Activated naive CD8-positive, alpha-beta T cell treated with anti-CD3 and anti-CD28 coated beads, Interleukin-2, amount 50 U/mL, for 16 hours (primary cell): ENCODE measurements around the gene CYS1.
"Not testable (repeated sequence)": the region's sequence is repeated elsewhere in the genome, so short reads cannot be mapped to it uniquely, and the experiment has no call there.

Experiments used
- DNase-seq: peaks from one replicate; pipeline ENCODE4 v3.0.0-alpha.2; 2020; ENCODE audit warnings: low read depth, low spot score

Gene CYS1

DNA sequence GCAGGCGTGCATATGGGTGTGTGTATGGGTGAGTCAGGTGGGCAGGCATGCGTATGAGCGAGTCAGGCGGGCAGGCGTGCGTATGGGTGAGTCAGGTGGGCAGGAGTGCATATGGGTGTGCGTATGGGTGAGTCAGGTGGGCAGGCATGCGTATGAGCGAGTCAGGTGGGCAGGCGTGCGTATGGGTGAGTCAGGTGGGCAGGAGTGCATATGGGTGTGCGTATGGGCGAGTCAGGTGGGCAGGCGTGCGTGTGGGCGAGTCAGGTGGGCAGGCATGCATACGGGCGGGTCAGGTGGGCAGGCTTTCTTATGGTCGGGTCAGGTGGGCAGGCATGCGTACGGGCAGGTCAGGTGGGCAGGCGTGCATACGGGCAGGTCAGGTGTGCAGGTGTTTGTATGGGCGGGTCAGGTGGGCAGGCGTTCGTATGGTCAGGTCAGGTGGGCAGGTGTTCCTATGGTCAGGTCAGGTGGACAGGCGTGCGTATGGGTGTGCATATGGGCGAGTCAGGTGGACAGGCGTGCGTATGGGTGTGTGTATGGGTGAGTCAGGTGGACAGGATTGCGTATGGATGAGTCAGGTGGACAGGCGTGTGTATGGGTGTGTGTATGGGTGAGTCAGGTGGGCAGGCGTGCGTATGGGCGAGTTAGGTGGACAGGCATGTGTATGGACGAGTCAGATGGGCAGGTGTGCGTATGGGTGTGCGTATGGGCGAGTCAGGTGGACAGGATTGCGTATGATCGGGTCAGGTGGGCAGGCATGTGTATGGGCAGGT lies 65.6 kb downstream of the CYS1 start:
- DNase-seq: no peak

DNA sequence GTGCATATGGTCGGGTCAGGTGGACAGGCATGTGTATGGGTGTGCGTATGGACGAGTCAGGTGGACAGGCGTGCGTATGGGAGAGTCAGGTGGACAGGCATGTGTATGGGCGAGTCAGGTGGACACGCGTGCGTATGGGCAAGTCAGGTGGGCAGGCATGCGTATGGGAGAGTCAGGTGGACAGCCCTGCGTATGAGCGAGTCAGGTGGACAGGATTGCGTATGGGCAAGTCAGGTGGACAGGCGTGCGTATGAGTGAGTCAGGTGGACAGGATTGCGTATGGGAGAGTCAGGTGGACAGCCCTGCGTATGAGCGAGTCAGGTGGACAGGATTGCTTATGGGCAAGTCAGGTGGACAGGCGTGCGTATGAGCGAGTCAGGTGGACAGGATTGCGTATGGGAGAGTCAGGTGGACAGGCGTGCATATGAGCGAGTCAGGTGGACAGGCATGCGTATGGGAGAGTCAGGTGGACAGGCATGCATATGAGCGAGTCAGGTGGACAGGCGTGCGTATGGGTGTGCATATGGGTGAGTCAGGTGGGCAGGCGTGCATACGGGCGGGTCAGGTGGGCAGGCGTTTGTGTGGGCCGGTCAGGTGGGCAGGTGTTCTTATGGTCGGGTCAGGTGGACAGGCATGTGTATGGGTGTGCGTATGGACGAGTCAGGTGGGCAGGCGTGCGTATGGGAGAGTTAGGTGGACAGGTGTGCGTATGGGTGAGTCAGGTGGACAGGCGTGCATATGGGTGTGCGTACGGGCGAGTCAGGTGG lies 66.4 kb downstream of the CYS1 start:
- DNase-seq: not testable (repeated sequence)

DNA sequence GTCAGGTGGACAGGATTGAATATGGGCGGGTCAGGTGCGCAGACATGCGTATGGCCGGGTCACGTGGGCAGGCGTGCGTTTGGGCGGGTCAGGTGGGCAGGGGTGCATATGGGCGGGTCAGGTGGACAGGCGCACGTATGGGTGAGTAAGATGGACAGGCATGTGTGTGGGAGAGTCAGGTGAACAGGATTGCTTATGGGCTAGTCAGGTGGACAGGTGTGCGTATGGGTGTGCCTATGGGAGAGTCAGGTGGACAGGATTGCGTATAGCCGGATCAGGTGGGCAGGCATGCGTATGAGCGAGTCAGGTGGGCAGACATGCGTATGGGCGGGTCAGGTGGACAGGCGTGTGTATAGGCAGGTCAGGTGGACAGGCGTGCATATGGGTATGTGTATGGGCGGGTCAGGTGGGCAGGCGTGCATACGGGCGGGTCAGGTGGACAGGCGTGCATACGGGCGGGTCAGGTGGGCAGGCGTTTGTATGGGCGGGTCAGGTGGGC lies 67.2 kb downstream of the CYS1 start:
- no peak for DNase-seq

DNA sequence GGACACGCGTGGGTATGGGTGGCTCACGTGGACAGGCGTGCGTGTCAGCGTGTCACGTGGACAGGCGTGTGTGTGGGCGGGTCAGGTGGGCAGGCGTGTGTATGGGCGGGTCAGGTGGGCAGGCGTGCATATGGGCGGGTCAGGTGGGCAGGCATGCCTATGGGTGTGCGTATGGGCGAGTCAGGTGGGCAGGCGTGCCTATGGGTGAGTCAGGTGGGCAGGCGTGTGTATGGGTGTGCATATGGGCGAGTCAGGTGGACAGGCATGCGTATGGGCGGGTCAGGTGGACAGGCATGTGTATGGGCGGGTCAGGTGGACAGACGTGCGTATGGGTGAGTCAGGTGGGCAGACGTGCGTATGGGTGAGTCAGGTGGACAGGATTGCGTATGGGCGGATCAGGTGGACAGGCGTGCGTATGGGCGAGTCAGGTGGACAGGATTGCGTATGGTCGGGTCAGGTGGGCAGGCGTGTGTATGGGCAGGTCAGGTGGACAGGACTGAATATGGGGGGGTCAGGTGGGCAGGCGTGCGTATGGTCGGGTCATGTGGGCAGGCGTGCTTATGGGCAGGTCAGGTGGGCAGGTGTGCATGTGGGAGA lies 67.7 kb downstream of the CYS1 start:
- not testable (repeated sequence) for DNase-seq

DNA sequence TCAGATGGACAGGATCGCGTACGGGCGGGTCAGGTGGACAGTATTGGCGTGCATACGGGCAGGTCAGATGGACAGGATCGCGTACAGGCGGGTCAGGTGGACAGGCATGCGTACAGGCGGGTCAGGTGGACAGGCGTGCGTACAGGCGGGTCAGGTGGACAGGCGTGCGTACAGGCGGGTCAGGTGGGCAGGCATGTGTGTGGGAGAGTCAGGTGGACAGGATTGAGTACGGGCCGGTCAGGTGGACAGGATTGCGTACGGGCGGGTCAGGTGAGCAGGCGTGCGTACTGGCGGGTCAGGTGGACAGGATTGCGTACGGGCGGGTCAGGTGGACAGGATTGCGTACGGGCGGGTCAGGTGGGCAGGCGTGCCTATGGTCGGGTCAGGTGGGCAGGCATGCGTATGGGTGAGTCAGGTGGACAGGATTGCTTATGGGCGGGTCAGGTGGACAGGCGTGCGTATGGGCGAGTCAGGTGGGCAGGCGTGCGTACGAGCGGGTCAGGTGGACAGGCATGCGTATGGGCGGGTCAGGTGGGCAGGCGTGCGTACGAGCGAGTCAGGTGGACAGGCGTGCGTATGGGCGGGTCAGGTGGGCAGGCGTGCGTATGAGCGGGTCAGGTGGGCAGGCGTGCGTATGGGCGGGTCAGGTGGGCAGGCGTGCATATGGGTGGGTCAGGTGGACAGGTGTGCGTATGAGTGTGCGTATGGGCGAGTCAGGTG lies 68.4 kb downstream of the CYS1 start:
- DNase-seq: not testable (repeated sequence)

DNA sequence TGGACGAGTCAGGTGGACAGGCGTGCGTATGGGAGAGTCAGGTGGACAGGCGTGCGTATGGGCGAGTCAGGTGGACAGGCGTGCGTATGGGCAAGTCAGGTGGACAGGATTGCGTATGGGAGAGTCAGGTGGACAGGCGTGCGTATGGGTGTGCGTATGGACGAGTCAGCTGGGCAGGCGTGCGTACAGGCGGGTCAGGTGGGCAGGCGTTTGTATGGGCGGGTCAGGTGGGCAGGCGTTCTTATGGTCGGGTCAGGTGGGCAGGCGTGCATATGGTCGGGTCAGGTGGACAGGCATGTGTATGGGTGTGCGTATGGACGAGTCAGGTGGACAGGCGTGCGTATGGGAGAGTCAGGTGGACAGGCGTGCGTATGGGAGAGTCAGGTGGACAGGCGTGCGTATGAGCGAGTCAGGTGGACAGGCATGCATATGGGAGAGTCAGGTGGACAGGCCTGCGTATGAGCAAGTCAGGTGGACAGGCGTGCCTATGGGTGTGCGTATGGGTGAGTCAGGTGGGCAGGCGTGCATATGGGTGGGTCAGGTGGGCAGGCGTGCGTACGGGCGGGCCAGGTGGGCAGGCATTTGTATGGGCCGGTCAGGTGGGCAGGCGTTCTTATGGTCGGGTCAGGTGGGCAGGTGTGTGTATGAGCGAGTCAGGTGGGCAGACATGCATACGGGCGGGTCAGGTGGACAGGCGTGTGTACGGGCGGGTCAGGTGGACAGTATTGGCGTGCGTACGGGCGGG lies 69.2 kb downstream of the CYS1 start:
- DNase-seq: not testable (repeated sequence)

DNA sequence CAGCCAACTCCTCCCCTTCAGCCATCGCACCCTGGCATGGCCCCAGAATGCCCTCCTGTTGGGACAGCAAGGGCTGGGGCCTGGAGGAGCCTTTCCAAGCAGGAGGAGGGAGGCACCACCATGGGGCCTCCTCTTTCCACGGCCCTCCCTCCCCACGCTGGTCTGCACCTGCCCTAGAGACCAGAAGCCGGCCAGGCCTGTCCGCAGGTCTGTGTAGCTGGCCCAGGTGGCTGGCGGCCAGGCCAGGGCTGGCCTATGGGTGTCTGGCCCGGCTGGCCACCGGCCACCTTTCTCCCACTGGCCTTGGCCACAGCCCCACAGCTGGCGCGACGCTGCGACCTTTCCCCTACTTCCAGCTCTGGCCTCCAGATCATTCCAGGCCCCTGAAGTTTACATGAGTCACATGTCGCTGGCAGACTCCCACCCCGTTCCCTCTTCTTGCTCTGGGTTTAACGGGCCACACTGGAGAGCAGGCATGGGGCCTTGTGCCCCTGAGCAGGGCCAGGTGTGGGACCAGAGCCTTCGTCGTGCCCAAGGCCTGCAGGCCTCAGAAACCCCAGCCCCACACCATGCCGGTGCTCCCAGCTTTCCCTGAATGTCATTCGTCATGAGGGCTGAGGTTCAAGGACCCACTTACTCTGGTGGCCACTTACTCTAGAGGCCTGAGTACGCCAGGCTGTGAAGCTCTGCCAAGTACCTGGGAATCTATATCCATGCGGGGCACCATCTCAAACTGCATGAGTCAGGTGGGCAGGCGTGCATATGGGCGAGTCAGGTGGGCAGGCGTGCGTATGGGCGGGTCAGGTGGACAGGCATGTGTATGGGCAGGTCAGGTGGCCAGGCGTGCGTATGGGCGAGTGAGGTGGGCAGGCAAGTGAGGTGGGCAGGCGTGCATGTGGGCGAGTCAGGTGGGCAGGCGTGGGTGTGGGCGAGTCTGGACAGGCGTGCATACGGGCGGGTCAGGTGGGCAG lies 70.1 kb downstream of the CYS1 start:
- DNase-seq: no peak

DNA sequence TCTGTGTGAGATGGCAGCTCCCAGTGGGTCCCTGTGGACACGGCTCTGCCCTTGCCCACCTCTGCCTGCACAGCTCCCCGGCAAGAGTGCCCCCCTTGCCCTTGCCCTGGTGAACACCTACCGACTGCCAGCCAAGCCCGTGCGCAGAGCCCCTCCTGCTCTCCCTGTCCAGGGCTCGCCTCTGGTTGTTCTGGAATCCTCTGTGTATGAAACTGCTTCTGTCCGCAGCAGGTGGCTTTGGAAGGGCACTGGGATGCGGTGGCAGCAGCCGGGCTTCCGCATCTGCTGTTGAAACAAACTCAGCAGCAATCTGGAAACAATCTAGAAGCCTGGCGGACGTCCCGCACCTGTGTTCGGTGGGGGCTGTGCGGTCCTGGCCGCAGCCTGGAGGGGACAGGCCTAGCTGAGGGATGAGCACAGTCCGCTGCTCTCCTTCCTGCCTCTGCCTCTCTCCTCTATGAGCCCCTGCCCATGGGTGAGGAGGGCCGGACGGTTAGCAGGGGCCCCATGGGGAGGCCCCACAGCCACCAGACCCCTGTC lies 70.9 kb downstream of the CYS1 start:
- no peak for DNase-seq

DNA sequence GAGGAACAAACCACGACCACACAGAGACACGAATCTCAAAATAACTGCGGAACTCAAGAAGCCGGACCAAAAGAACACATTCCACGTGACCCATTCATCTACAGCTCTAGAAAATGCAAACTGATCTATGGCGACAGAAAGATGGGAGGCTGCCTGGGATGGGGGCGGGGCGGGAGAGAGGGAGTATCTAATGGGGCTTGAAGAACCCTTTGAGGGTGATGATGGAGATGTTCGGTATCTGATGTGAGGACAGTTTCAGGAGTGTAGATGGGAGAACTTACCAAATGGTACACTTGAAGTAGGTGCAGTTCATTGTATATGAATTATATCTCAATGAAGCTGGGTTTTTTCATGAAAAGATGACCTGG lies 71.4 kb downstream of the CYS1 start:
- DNase-seq: no peak

DNA sequence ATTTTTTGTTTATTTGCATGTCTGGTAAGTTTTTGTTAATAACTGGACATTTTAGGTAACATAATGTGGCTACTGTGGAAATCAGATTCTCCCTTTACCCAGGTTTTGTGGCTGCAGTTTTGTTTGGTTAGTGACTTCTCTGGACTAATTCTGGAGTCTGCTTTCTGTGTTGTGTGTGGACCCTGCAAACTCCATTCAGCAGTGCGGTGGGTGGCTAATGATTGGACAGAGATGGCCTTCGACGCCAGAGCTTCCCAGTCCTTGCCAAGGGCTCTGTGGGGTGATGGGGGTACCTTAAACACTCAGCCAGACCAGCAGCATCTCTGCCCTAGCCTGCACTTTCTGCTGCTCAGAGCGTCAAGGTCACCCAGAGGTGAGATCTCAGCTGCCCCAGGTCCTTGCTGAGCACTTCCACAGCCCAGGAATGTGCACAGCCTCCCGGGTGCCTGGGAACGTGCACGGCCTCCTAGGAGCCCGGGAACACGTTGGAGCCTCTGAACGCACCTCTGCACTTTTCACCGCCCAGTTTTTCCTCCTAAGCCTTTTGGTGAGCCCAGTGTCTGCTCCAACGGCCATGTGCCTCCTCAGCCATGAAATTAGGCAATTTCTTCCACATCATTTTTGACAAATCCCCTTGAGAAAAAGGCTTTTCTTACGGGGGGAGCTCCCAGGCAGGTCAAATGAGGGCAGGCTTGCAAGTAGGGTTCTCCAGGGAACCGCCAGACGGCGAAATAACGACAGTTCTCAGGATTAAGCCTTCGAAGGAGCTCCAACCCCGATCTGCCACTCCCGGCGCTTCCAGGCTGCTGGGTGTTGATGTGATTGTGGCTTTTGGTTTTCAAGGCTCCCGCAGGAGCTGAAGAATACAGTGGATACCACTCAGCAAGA lies 72.0 kb downstream of the CYS1 start:
- DNase-seq: no peak

DNA sequence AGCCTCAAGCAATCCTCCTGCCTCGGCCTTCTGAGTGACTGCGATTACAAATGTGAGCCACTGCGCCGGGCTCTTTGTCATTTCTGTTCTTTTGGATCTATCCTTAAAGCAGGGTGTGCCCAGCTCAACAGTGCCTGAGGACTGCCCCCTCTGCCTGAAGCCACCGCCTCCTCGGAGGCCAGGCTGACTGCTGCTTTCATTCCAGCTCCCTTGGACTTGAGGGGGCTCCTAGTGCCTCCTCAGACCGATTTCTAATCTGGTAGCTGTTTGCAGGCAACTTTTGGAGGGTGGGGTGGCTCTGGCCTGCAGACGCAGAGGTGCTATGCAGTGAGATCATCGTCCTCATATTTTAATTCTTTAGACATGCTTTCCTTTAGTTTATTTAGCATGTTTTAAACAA lies 72.8 kb downstream of the CYS1 start:
- DNase-seq: no peak
